ENCODE measurements around the gene DNM2. TPM values are rescaled to one million over a fixed set of nuclear protein-coding genes. Genes with fewer than 3 reads are reported as not detected.

The DNM2 gene
- total and polyA plus RNA-seq, 2 of the 13 experiments (the other 11 are each of a cell fraction or from before 2014, with no cell fraction given) = 41.7 to 59.8 TPM

- H3K9ac ChIP-seq (ENCODE audit: insufficient read depth, low read depth, low read length) = no peak overlapping the region
Measured at GRCh38 chr19:10682397-10683063, 35.3 kb upstream of the DNM2 start.

More at GRCh38 chr19:10682397-10683063, 35.3 kb upstream of the DNM2 start:
- no peaks in the 10 kb centered on the region for H3K9me3 ChIP-seq (ENCODE audit: low read length)
- CTCF ChIA-PET (ENCODE audit: low intra/inter-chr PET ratio, low total read pairs) = no interaction called here
- no peaks in the 10 kb centered on the region for H3K4me1 ChIP-seq (ENCODE audit: insufficient read depth, low read length)
- TF ChIP-seq PRPF4 (IDR thresholded peaks at IDR 0.05; ENCODE audit: low read depth, low read length, poor library complexity, severe bottlenecking) (no peak), ATAD3A (CRISPR knock-in tag; IDR thresholded peaks at IDR 0.05) (no peak), AGO2 (optimal IDR thresholded peaks at IDR 0.05; ENCODE audit: low read depth, low read length) (peak; percentile 62), RBM22 (optimal IDR thresholded peaks at IDR 0.05; ENCODE audit: low read length) (peak; percentile 10), POLR2G (IDR thresholded peaks at IDR 0.05; ENCODE audit: low read depth, low read length) (peak; percentile 52), GMEB1 (CRISPR knock-in tag; IDR thresholded peaks at IDR 0.05; ENCODE audit: borderline replicate concordance) (no peak), ZFP91 (CRISPR knock-in tag; IDR thresholded peaks at IDR 0.05; ENCODE audit: borderline replicate concordance) (0 out of 2 replicates have a peak, but pooled peaks have one; percentile 19), TOE1 (CRISPR knock-in tag; IDR thresholded peaks at IDR 0.05) (no peak), SOX5 (CRISPR knock-in tag; IDR thresholded peaks at IDR 0.05; ENCODE audit: borderline replicate concordance) (no peak), LRRFIP1 (CRISPR knock-in tag; conservative IDR thresholded peaks at IDR 0.05) (no peak), ZFP82 (CRISPR knock-in tag; IDR thresholded peaks at IDR 0.05; ENCODE audit: borderline replicate concordance) (no peak), POLR2AphosphoS2 (IDR thresholded peaks at IDR 0.05; ENCODE audit: low read depth, low read length) (peak; percentile 58; the same call in 1 of the 2 replicates), ZZZ3 (CRISPR knock-in tag; IDR thresholded peaks at IDR 0.05; ENCODE audit: borderline replicate concordance) (no peak), HMG20B (CRISPR knock-in tag; conservative IDR thresholded peaks at IDR 0.05) (no peak), HCFC1 (IDR thresholded peaks at IDR 0.05; ENCODE audit: low read depth, low read length) (no peak), AKAP8 (CRISPR knock-in tag; IDR thresholded peaks at IDR 0.05) (no peak)
- H3K4me2 ChIP-seq (ENCODE audit: low read depth, low read length) = no peak overlapping the region
- H3K79me2 ChIP-seq (ENCODE audit: insufficient read depth, low read length) = peaks cover 6% of the 10 kb centered on the region
- ATAC-seq = no peak; the same call in 2 of the 3 replicates
- BruUV-seq (replicated peaks) = no TSS peak
- no peak for DNase-seq (ENCODE audit: low spot score)
- no peak for FAIRE-seq
- H3K27ac ChIP-seq (ENCODE audit: extremely low read length, insufficient read depth, low read length) = no peak overlapping the region
- no peaks in the 10 kb centered on the region; a peak in 1 of 5 replicates for H3K27me3 ChIP-seq (ENCODE audit: control insufficient read depth in 1 of 2, insufficient read depth in 2 of 2, low read length in 2 of 2)
- POLR2A ChIA-PET = no interaction called here
- in situ Hi-C loops (cut with HindIII; ENCODE audit: extremely low pct_ligation_motif_present, low pct_unique_long_range_greater_than_20kb) (no loop called here), intact Hi-C loops (cut with micrococcal nuclease; ENCODE audit: unreplicated experiment) (no loop called here)
- H4K20me1 ChIP-seq (ENCODE audit: insufficient read depth, low read length) = peaks cover 4% of the 10 kb centered on the region; the same call in 1 of the 2 replicates
- H3K36me3 ChIP-seq (replicated peaks in 1 of 2; ENCODE audit: control insufficient read depth in 1 of 2, insufficient read depth in 2 of 2, low read length in 2 of 2) = peaks cover 62 to 96% of the 10 kb centered on the region in 2 experiments
- no peak overlapping the region for H2AFZ ChIP-seq (ENCODE audit: low read length)
- WGBS (ENCODE audit: low lambda C conversion rate) = 89% methylated on average over 4 of the region's 15 CpGs
- no peak overlapping the region for H3K4me3 ChIP-seq (replicated peaks in 1 of 3; ENCODE audit: insufficient read depth in 1 of 3, low read depth in 2 of 3, low read length in 3 of 3)

All from HepG2 (cell line).